AG04449 (cell line): ENCODE results near the gene KRTAP12-1.

ENCODE experiments used
- CTCF ChIA-PET: fragments of 350-600 bp; formaldehyde crosslinking; extraction: SDS; loops from one replicate; lab custom pipeline; 2021; ENCODE audit warnings: antibody characterized with exemption; lab: Yijun Ruan, JAX
- POLR2A ChIA-PET: fragments of 400-600, 350-600 bp; formaldehyde crosslinking; extraction: SDS; loops from one replicate; lab custom pipeline; 2020; ENCODE audit warnings: antibody characterized with exemption, inconsistent platforms; lab: Yijun Ruan, JAX
- DNase-seq: peaks from one replicate; pipeline ENCODE4 v3.0.0-alpha.2; 2010; ENCODE audit warnings: low read depth, low spot score
- H3K4me3 ChIP-seq: 2 replicates; pipeline ENCODE4 v1.5.1; 2011; ENCODE audit warnings: low read depth, mild to moderate bottlenecking, control low read depth, low read length
- CTCF ChIP-seq: IDR thresholded peaks from one replicate; pipeline ENCODE4 v1.5.1; 2011; ENCODE audit warnings: mild to moderate bottlenecking, moderate library complexity, low read length, control low read depth, inconsistent platforms; ENCODE audit not compliant: insufficient read depth; ENCODE audit errors: missing control alignments

KRTAP12-1 gene

GRCh38 chr21:44636209-44637017 lies 45.5 kb downstream of the KRTAP12-1 start:
- POLR2A ChIA-PET: no interaction called here
- no peak for DNase-seq
- H3K4me3 ChIP-seq: no peak overlapping the region
- CTCF ChIA-PET: no interaction called here
- TF ChIP-seq CTCF: no peak

GRCh38 chr21:44632067-44632466 lies 49.9 kb downstream of the KRTAP12-1 start:
- no peak for DNase-seq
- ChIA-PET CTCF (no interaction called here), POLR2A (no interaction called here)
- H3K4me3 ChIP-seq: no peak overlapping the region
- no peak for TF ChIP-seq CTCF
